OCI-LY1 (cell line): ENCODE results near the gene MRPL49.

Experiments
- EZH2 ChIP-seq: fragments of 200-600 bp; sonication (generic), shearing (Covaris generic); IDR thresholded peaks from 2 replicates; pipeline ENCODE4 v1.8.0; 2017; ENCODE audit warnings: borderline replicate concordance, mixed run types, mild to moderate bottlenecking, antibody characterized with exemption, low read length, moderate library complexity, mixed read lengths
- TF ChIP-seq, protein P1 (sequence below): fragments of 200-600 bp; sonication (generic), shearing (Covaris generic); IDR thresholded peaks from 2 replicates; pipeline ENCODE4 v1.5.1; 2017; ENCODE audit warnings: mild to moderate bottlenecking, antibody characterized with exemption, low read length, moderate library complexity, mixed read lengths

DNA sequence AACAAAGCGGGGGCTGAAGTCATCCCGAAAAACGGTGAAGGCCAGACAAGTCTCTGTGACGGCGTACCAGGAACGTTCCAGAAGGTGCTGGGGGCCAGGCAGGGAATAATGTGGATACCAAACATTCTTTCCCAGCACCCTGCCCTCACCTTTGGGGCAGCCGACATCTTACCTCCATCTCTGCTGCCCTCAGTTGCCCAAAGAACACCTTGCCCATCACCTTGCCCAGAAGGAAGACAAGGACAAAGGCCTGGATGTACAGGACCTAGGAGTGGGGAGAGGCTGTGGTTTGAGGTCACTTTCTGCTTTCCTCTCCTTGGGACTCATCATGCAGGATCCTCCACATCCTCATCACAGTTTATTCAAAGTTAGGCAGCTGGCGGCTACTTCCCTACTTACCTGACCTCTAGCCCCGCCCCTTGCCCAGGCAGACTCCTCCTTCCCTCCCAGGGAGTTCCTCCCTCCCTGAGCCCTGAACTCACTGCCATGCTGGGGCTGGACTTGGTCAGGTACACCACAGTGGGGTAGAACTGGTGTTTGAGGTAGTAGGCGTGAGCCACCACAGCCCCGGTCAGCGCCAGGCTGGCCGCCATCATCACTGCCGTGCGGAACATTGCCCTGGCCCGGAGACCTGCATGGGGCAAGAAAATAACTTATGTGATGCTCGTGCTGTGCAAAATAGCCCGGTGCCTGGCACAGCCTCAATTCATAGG is 11.0 kb downstream of the MRPL49 start:
- TF ChIP-seq, protein P1, sequence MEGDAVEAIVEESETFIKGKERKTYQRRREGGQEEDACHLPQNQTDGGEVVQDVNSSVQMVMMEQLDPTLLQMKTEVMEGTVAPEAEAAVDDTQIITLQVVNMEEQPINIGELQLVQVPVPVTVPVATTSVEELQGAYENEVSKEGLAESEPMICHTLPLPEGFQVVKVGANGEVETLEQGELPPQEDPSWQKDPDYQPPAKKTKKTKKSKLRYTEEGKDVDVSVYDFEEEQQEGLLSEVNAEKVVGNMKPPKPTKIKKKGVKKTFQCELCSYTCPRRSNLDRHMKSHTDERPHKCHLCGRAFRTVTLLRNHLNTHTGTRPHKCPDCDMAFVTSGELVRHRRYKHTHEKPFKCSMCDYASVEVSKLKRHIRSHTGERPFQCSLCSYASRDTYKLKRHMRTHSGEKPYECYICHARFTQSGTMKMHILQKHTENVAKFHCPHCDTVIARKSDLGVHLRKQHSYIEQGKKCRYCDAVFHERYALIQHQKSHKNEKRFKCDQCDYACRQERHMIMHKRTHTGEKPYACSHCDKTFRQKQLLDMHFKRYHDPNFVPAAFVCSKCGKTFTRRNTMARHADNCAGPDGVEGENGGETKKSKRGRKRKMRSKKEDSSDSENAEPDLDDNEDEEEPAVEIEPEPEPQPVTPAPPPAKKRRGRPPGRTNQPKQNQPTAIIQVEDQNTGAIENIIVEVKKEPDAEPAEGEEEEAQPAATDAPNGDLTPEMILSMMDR = no peak
- no peak for TF ChIP-seq EZH2
